T-helper 1 cell treated with Interleukin-12 subunit alpha and Interleukin-12 subunit beta and Interleukin-4 antibody, amounts not matched to agents 30 ng/mL and 1 ng/mL, for 36 hours (primary cell): ENCODE measurements around the gene AOAH. TPM values are rescaled to one million over a fixed set of nuclear protein-coding genes. Genes with fewer than 3 reads are reported as not detected.
"Not testable (repeated sequence)": the region's sequence is repeated elsewhere in the genome, so short reads cannot be mapped to it uniquely, and the experiment has no call there.

Experiments
- intact Hi-C: fragments of 100-400 bp; cut with micrococcal nuclease; formaldehyde crosslinking; loops from one replicate; pipeline ENCODE4 v1.15.1; 2024
- total RNA-seq: library from RNA; stranded (reverse); gene quantifications from 2 replicates; pipeline ENCODE4 v1.2.3, GENCODE V29; 2022

AOAH gene
- total RNA-seq, 1 donor from 2014 or later: 28.1 TPM

- intact Hi-C loops: no loop called here
Observed at GRCh38 chr7:36484265-36484664, 240.0 kb downstream of the AOAH start.

DNA sequence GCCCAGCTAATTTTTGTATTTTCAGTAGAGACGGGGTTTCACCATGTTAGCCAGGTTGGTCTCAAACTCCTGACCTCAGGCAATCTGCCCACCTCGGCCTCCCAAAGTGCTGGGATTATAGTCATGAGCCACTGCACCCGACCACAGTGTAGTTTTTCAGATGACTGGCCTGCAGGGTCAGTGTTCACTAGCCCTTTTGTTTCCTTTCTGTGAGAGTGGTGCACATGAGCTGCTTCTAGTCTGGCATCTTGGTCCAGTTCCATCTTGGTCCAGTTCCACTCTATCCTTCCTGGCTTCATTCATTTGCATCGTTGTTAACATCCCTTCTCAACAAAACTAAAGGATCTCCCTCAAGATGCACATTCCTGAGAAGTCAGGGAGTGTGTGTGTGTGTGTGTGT, 240.4 kb downstream of the AOAH start:
- intact Hi-C loops: not testable (repeated sequence)

DNA sequence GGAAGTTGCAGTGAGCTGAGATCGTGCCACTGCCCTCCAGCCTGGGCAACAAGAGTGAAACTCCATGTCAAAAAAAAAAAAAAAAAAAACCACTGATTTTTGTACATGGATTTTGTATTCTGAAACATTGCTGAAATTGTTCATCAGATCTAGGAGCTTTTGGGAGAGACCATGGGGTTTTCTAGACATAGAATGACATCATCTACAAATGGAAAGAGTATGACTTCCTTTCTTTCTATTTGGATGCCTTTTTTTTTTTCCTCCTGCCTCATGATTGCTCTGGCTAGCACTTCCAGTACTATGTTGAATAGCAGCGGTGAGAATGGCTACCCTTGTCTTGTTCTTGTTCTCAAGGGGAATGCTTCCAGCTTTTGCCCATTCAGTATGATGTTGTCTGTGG, 245.5 kb downstream of the AOAH start:
- intact Hi-C loops: no loop called here

- intact Hi-C loops: no loop called here
Observed at GRCh38 chr7:36475381-36475780, 248.9 kb downstream of the AOAH start.

DNA sequence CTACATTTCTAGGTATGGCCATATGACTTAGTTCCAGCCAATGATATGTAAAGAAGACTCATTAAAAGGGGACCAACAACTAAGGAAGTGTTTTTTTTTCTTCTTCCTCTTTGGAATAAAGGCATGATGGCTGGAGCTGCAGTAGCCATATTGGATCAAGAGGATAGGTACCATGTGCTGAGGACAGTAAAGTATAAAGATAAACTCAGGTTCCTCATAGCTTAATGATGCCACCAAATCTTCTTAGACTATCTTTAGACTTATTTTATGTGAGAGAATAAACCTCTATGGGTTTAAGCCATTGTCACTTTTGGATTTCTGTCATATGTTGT, 249.3 kb downstream of the AOAH start:
- intact Hi-C loops: no loop called here

GRCh38 chr7:36474283-36475010, 249.8 kb downstream of the AOAH start:
- intact Hi-C loops: no loop called here

DNA sequence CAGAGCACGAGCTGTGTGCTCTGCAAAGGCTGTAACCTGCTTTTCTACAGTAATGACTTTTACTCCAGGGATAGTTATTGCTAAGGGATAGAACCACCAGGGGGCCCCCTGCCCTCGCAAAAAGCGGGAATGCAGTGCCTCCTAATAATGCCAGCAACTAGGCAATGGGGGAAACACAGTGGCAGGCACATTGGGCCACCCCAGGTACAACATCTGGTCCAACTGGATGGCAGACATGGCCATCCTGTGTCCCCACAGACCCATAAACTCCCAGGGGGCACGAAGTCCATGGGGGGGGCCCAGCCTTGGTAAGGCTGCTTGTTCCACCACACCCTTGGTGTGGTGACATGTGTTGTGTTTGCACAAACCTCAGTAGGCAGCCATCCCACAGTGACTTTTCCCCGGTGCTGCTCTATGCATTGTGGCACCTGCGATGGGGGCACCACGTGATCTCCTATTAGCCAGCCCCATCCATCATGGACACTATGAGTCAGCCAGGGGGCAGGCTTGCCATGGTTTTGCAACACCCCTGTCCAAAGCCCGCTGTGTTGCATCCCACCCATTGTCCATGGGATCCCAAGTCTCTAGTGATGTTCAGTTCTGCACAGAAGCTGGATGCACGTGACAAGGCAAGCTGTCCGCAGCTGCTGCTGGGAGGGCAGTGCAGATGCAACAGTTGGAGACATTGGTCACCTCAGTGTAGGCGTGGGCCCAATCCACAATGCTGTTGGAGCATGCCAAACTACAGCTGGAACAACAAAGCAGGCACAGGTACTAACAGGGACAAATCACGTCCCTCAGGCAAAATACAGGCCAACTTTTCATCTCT, 250.6 kb downstream of the AOAH start:
- intact Hi-C loops: loop anchor here (1.0 kb wide), 3 partner anchors 198 to 725 kb away; no protein-coding TSS in a partner anchor

- intact Hi-C loops: no loop called here
Observed at GRCh38 chr7:36472141-36472729, 252.1 kb downstream of the AOAH start.

DNA sequence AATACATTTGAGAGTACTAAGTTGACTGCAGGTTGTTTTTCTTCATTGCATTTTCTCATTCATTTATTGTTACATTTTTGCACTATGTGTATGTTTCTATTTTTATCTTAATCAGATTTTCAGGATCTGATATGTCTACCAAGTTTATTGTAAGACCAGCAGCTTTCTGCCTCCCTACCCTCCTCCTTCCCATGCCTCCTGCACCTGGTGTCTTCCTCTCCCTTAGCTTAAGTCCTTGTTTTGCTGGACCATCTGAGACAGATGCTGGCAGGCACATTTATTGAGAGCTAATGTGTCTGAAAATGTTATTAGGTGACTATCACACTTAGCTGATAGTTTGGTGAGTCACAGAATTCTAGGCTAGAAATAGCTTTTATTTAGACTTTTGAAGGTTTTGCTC, 255.1 kb downstream of the AOAH start:
- intact Hi-C loops: no loop called here

DNA sequence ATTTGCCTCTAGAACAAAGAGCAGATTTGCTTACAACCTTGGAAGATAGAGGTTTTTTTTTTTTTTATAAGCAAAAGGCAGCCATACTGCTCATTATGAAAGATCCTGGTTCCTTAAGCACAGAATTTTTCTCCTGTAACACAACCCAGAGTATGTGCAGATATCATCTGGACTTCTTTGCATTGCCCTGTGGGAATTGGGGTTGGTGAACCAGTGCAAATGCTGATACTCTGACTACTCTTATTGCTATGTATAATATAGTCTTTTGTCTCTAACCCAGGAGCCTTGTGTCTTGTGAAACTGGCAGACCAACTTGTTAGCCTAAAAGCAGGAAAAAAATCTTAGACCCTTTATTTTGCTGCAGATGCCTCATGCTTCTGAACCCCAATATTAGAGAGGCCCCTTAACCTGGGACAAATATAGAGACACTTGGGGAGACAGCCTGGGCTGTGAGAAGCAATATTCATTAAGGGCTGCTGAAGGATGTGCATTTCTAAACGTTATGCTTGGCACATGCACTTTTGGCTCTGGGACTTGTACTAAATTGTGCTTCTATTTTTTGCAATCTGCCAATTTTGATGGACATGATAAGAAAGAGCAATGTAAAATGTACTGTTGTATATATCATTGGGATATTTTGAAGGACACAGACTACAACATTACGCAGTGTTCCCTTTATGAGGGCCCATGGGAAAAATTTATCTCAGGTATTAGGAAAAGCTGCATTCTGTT, 255.8 kb downstream of the AOAH start:
- intact Hi-C loops: no loop called here

- intact Hi-C loops: not testable (repeated sequence)
Observed at GRCh38 chr7:36466001-36466400, 258.3 kb downstream of the AOAH start.

GRCh38 chr7:36464271-36464670, 260.0 kb downstream of the AOAH start:
- intact Hi-C loops: no loop called here
